ENCODE measurements around the gene SETD5. TPM values are rescaled to one million over a fixed set of nuclear protein-coding genes. Genes with fewer than 3 reads are reported as not detected.

Gene SETD5
- total and polyA plus RNA-seq, 2 experiments from 2014 or later = 143 to 172 TPM

DNA sequence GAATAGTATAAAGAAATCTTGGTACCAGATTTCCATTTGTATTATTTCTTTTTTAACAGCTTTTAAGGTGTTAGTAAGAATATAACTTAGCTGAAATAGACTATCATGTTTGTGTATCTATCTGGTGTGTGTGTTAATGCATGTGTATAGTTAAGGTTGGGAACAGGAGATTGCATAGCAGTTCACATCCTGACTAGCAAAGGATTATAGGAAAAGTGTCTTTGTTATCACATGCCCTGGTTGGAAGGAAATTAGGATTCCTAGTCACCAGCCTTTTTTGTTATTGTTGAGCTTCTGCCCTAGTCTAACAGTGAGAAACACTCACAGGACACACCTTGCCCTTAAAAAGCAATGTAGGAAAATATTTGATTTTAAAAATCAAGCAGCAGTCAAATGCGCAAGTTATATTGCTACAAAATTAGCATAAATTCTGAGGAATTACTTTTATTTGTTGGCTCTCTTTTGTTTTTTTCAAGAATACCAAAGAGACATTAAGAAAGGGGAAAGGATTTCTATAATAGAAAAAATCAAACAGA lies 58.2 kb downstream of the SETD5 start:
- Mint-ChIP-seq H3K4me3 (no peak overlapping the region), H3K9me3 (no peaks in the 10 kb centered on the region; the same call in 2 of the 3 replicates), H3K36me3 (ENCODE audit: low read depth) (peaks cover 72% of the 10 kb centered on the region), H3K4me1 (no peaks in the 10 kb centered on the region), H3K27me3 (ENCODE audit: insufficient read depth, low read depth, poor library complexity) (peaks cover 8% of the 10 kb centered on the region), H3K27ac (no peak overlapping the region)
- ATAC-seq (no peak), DNase-seq (ENCODE audit: low spot score) (no peak)
- Histone ChIP-seq H3K27me3 (ENCODE audit: insufficient read depth) (no peaks in the 10 kb centered on the region), H2AFZ (no peak overlapping the region), H3K4me2 (no peak overlapping the region), H3K4me3 (no peak overlapping the region), H3K27ac (ENCODE audit: low read depth) (no peak overlapping the region), H3K36me3 (ENCODE audit: insufficient read depth) (peaks cover 74% of the 10 kb centered on the region), H3K79me2 (replicated peaks; ENCODE audit: insufficient read depth) (peaks cover 24% of the 10 kb centered on the region), H4K20me1 (replicated peaks; ENCODE audit: insufficient read depth) (peaks cover 7% of the 10 kb centered on the region), H3K4me1 (ENCODE audit: insufficient read depth) (no peaks in the 10 kb centered on the region), H3K9me2 (ENCODE audit: insufficient read depth) (no peaks in the 10 kb centered on the region), H3F3A (replicated peaks; ENCODE audit: low read depth) (peaks cover 2% of the 10 kb centered on the region; the same call in 1 of the 2 replicates)
- TF ChIP-seq ZNF331 (CRISPR knock-in tag; IDR thresholded peaks at IDR 0.05; ENCODE audit: low read depth) = no peak
- no peak for TF ChIP-seq POLR2AphosphoS5 (IDR thresholded peaks at IDR 0.05; ENCODE audit: low read depth)
- TF ChIP-seq, protein P1, sequence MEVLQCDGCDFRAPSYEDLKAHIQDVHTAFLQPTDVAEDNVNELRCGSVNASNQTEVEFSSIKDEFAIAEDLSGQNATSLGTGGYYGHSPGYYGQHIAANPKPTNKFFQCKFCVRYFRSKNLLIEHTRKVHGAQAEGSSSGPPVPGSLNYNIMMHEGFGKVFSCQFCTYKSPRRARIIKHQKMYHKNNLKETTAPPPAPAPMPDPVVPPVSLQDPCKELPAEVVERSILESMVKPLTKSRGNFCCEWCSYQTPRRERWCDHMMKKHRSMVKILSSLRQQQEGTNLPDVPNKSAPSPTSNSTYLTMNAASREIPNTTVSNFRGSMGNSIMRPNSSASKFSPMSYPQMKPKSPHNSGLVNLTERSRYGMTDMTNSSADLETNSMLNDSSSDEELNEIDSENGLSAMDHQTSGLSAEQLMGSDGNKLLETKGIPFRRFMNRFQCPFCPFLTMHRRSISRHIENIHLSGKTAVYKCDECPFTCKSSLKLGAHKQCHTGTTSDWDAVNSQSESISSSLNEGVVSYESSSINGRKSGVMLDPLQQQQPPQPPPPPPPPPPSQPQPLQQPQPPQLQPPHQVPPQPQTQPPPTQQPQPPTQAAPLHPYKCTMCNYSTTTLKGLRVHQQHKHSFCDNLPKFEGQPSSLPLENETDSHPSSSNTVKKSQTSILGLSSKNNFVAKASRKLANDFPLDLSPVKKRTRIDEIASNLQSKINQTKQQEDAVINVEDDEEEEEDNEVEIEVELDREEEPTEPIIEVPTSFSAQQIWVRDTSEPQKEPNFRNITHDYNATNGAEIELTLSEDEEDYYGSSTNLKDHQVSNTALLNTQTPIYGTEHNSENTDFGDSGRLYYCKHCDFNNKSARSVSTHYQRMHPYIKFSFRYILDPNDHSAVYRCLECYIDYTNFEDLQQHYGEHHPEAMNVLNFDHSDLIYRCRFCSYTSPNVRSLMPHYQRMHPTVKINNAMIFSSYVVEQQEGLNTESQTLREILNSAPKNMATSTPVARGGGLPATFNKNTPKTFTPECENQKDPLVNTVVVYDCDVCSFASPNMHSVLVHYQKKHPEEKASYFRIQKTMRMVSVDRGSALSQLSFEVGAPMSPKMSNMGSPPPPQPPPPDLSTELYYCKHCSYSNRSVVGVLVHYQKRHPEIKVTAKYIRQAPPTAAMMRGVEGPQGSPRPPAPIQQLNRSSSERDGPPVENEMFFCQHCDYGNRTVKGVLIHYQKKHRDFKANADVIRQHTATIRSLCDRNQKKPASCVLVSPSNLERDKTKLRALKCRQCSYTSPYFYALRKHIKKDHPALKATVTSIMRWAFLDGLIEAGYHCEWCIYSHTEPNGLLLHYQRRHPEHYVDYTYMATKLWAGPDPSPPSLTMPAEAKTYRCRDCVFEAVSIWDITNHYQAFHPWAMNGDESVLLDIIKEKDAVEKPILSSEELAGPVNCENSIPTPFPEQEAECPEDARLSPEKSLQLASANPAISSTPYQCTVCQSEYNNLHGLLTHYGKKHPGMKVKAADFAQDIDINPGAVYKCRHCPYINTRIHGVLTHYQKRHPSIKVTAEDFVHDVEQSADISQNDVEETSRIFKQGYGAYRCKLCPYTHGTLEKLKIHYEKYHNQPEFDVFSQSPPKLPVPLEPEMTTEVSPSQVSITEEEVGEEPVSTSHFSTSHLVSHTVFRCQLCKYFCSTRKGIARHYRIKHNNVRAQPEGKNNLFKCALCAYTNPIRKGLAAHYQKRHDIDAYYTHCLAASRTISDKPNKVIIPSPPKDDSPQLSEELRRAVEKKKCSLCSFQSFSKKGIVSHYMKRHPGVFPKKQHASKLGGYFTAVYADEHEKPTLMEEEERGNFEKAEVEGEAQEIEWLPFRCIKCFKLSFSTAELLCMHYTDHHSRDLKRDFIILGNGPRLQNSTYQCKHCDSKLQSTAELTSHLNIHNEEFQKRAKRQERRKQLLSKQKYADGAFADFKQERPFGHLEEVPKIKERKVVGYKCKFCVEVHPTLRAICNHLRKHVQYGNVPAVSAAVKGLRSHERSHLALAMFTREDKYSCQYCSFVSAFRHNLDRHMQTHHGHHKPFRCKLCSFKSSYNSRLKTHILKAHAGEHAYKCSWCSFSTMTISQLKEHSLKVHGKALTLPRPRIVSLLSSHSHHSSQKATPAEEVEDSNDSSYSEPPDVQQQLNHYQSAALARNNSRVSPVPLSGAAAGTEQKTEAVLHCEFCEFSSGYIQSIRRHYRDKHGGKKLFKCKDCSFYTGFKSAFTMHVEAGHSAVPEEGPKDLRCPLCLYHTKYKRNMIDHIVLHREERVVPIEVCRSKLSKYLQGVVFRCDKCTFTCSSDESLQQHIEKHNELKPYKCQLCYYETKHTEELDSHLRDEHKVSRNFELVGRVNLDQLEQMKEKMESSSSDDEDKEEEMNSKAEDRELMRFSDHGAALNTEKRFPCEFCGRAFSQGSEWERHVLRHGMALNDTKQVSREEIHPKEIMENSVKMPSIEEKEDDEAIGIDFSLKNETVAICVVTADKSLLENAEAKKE (CRISPR knock-in tag; IDR thresholded peaks at IDR 0.05) = no peak
- TF ChIP-seq, protein P2, sequence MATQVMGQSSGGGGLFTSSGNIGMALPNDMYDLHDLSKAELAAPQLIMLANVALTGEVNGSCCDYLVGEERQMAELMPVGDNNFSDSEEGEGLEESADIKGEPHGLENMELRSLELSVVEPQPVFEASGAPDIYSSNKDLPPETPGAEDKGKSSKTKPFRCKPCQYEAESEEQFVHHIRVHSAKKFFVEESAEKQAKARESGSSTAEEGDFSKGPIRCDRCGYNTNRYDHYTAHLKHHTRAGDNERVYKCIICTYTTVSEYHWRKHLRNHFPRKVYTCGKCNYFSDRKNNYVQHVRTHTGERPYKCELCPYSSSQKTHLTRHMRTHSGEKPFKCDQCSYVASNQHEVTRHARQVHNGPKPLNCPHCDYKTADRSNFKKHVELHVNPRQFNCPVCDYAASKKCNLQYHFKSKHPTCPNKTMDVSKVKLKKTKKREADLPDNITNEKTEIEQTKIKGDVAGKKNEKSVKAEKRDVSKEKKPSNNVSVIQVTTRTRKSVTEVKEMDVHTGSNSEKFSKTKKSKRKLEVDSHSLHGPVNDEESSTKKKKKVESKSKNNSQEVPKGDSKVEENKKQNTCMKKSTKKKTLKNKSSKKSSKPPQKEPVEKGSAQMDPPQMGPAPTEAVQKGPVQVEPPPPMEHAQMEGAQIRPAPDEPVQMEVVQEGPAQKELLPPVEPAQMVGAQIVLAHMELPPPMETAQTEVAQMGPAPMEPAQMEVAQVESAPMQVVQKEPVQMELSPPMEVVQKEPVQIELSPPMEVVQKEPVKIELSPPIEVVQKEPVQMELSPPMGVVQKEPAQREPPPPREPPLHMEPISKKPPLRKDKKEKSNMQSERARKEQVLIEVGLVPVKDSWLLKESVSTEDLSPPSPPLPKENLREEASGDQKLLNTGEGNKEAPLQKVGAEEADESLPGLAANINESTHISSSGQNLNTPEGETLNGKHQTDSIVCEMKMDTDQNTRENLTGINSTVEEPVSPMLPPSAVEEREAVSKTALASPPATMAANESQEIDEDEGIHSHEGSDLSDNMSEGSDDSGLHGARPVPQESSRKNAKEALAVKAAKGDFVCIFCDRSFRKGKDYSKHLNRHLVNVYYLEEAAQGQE (IDR thresholded peaks at IDR 0.05; ENCODE audit: unreplicated experiment) = no peak
- TF ChIP-seq, protein P3, sequence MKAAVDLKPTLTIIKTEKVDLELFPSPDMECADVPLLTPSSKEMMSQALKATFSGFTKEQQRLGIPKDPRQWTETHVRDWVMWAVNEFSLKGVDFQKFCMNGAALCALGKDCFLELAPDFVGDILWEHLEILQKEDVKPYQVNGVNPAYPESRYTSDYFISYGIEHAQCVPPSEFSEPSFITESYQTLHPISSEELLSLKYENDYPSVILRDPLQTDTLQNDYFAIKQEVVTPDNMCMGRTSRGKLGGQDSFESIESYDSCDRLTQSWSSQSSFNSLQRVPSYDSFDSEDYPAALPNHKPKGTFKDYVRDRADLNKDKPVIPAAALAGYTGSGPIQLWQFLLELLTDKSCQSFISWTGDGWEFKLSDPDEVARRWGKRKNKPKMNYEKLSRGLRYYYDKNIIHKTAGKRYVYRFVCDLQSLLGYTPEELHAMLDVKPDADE (IDR thresholded peaks at IDR 0.05) = no peak
- TF ChIP-seq ZNF114 (CRISPR knock-in tag; IDR thresholded peaks at IDR 0.05) = no peak
- no peak for TF ChIP-seq EZH2phosphoT487 (IDR thresholded peaks at IDR 0.05; ENCODE audit: unreplicated experiment)
- TF ChIP-seq JUNB (IDR thresholded peaks at IDR 0.05; ENCODE audit: unreplicated experiment) = no peak
- TF ChIP-seq EZH2 (IDR thresholded peaks at IDR 0.05; ENCODE audit: low read depth, unreplicated experiment) = no peak
- TF ChIP-seq NANOG (IDR thresholded peaks at IDR 0.05; ENCODE audit: borderline replicate concordance) = no peak
- no peak for TF ChIP-seq CREB1 (CRISPR knock-in tag; IDR thresholded peaks at IDR 0.05; ENCODE audit: low read depth)
- TF ChIP-seq, protein P4, sequence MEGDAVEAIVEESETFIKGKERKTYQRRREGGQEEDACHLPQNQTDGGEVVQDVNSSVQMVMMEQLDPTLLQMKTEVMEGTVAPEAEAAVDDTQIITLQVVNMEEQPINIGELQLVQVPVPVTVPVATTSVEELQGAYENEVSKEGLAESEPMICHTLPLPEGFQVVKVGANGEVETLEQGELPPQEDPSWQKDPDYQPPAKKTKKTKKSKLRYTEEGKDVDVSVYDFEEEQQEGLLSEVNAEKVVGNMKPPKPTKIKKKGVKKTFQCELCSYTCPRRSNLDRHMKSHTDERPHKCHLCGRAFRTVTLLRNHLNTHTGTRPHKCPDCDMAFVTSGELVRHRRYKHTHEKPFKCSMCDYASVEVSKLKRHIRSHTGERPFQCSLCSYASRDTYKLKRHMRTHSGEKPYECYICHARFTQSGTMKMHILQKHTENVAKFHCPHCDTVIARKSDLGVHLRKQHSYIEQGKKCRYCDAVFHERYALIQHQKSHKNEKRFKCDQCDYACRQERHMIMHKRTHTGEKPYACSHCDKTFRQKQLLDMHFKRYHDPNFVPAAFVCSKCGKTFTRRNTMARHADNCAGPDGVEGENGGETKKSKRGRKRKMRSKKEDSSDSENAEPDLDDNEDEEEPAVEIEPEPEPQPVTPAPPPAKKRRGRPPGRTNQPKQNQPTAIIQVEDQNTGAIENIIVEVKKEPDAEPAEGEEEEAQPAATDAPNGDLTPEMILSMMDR (conservative IDR thresholded peaks at IDR 0.05; ENCODE audit: low read depth in 2 of 2) = no peak
- no peak for TF ChIP-seq STAT1 (IDR thresholded peaks at IDR 0.05; ENCODE audit: unreplicated experiment)

Measured in GM23338 (cell line).